GM21529 (cell line): ENCODE results near the gene PXK.

Experiments used
- ATAC-seq: cut with Tn5 transposase; IDR thresholded peaks from one replicate; pipeline ENCODE4 v1.9.1; 2021; ENCODE audit not compliant: unreplicated experiment

Gene PXK

DNA sequence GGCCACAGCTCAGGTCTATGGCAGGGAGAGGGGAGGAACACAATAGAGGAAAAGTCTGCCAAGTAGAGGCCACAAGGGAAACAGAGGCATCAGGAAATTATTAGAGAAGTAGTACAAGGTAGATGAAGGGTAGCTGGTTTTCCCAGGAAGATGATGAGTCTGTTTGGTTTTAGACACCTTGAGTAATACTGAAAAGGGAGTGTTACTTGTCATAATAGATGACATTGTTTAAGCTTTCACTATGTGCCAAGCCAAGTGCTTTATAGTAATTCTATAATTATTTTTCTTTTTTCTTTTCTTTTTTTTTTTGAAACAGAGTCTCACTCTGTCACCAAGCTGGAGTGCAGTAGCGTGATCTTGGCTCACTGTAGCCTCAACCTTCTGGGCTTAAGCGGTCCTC lies 13.7 kb downstream of the PXK start:
- ATAC-seq = no peak

DNA sequence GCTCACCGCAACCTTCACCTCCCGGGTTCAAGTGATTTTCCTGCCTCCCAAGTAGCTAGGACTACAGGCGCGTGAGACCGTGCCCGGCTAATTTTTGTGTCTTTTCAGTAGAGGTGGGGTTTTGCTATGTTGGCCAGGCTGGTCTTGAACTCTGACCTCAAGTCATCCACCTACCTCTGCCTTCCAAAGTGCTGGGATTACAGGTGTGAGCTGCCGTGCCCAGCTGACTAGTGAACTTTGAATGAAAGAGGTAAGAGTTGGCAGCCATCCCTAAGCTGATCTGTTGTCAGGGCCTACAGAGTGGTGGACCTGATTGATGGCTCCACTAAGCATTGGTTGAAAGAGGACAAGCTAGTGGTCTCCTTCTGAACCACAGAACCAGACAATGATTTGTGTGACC lies 15.3 kb downstream of the PXK start:
- ATAC-seq = no peak

- peak; percentile 92 for ATAC-seq
Observed at GRCh38 chr3:58349792-58350626, 17.3 kb downstream of the PXK start.

DNA sequence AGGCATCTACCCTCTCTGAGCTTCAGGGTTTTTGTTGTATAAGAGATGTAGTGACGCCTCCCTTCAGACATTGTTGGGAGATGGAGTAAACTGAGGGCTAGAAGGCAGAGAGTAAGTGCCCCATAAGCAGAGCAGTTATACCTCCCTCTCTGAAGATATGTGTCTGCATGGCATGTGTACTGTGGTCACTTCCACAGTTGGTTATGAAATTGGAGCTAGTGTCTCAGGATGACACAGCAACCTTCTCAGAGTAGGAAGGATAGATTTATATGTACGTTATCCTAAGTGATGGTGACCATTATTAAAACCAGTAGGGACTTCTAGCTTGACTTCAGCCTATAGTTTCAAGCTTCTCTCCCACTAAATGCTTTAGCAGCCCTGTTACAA lies 17.9 kb downstream of the PXK start:
- ATAC-seq = no peak

GRCh38 chr3:58351920-58352319 lies 19.2 kb downstream of the PXK start:
- no peak for ATAC-seq

GRCh38 chr3:58352626-58353025 lies 19.9 kb downstream of the PXK start:
- no peak for ATAC-seq

DNA sequence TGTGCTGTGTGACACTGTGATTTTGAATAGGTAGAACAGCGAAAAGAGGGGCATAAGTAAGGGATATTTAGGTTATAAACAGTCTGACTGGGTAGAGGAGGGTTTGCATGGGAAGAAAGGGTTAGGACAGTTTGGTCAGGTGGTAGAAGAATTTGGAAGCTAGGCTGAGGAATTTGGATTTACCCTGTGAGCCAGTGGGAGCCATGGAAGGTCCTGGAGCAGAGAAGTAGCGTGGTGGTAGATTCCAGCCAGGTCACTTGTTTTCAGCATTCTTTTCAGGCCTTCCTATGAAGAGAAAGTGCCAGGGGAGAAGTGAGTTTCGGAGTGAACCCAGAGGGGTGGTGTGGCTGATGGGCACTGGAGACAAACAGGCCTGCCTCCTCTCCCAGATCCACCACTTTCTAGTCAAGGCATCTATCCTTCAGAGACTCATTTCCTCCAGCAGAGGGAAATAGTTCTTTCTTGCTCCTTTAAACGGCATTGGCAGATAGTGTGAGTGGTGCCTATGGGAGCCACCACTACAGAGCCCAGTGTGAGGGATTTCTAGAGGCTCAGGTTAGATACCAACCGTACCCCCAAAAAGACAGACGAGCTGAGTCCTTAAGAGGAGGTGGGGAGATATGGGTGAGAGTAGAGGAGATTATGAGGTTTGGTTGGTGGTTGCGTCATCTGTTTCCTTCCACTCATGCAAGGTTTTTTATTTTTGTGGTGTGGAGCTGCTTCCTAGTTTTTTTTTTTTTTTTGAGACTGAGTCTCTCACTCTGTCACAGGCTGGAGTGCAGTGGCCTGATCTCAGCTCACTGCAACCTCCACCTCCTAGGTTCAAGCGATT lies 21.2 kb downstream of the PXK start:
- no peak for ATAC-seq

GRCh38 chr3:58355179-58355578 lies 22.5 kb downstream of the PXK start:
- ATAC-seq = peak; percentile 76

DNA sequence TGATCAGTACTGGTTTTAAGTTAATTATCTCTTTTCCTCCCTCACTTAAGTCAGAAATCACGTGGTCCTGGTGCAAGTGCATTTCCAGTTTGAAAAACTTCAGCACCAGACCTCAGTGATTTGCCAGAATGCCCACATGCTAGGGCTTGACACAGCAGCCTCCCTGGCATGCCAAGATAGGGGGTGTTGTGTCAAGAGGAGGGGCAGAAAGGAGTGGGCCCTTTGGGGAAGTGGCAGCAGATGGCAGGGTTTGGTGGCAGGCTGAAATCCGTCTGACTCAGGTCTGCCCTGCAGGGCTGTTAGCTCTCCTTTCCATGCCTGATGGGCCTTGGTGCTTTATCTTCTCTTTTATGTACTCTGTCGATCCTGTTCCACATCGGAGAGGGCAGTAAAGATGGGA lies 23.4 kb downstream of the PXK start:
- ATAC-seq = no peak

- ATAC-seq = no peak
Observed at GRCh38 chr3:58357402-58357801, 24.7 kb downstream of the PXK start.

DNA sequence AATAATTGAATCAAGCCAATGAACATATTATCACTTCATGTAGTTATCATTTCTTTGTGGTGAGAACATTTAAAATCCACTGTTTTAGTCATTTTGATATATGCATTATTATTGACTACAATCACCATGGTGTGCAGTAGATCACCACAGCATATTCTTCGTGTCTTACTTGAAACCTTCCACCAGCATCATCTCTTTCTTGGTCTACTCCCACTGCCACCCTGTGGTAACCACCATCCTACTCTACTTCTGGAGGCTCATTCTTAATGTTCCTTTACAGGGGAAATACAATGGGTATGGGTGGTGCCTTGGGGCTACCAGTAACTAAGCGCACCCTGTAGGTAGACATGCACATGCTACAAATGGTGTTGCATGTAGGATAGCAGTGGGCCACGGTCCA lies 25.4 kb downstream of the PXK start:
- ATAC-seq = no peak

- no peak for ATAC-seq
Observed at GRCh38 chr3:58358808-58359207, 26.1 kb downstream of the PXK start.

DNA sequence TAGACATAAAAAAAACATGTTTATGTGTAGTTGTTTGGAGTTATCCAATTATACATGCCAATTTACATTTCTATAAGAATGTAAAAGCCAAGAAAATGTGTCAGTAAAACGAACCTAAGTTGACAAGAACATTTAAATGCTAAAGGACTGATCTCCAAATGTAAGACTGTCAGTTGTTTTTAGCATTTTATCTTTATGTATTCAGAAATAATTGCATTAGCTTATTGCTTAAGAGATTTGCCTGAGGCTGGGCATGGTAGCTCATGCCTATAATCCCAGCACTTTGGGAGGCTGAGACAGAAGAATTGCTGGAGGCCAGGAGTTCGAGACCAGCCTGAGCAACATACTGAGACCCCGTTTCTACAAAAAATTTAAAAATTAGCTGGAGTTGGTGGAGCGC lies 26.9 kb downstream of the PXK start:
- no peak for ATAC-seq

DNA sequence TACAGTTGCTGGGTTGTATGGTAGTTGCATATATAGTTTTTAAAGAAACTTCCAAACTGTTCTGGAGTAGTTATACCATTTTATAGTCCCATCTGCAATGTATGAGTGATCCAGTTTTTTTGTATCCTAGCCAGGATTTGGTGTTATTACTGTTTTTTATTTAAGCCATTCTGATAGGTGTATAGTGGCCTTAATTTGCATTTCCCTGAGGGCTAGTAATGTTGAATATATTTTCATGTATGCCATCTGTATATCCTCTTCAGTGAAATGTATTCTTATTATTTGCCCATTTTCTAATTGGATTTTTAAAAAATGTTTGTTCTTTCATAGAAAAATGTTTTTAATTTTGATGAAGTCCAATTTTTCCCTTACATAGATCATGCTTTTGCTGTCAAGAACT lies 29.2 kb downstream of the PXK start:
- ATAC-seq = no peak

DNA sequence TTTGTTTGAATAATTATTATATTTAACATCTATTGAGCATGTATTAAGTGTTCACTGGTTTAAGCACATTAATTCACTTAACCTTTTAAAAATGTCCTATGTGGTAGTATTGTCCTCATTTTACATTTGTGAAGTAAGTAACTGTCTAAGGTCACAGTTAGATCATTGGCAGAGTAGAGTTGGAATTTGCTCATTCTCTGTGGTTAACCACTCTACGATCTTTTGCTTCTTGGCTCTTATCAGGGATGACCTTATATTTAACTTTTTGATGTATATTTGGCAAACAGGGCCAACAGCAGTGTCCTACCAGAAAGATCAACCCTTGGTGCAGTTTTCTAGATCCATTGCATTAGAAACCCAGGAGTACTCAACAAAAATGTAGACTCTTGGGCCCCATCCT lies 34.0 kb downstream of the PXK start:
- no peak for ATAC-seq

DNA sequence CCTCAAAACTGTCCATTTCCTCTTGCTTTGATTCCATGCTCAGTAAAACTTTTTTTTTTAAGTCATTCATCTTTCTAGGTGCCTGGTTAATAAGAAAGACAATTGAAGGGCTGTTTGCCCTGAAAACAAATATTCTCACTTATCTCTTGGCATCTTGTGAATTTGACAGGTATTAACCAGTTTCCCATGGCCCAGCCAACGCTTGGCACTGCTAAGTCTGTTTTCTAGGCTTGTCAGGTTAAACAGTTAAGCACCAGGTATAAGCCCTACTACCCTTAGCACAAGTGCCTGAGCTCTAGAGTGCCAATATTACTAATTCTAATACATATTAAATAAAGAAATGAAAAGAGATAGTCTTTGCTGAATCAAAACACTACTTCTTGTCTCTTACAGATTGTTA lies 36.3 kb downstream of the PXK start:
- no peak for ATAC-seq

DNA sequence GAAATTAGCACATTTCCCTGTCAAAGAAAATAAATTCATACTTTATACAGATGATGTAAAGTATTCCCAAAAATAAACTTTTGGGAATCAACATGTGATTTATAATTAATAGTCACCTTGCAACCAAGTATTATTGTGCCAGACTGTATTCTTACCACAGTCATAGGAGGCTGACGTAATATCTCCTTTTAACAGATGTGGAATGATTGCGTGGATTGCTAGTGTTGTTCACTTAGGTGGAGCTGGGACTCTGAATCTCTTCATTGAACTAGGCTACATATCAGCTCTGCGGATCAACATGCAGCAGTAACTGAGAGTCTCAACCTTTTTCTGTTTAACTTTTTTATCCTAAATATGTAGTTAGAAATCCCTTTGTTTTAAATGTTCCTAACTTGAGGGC lies 37.2 kb downstream of the PXK start:
- ATAC-seq = no peak

DNA sequence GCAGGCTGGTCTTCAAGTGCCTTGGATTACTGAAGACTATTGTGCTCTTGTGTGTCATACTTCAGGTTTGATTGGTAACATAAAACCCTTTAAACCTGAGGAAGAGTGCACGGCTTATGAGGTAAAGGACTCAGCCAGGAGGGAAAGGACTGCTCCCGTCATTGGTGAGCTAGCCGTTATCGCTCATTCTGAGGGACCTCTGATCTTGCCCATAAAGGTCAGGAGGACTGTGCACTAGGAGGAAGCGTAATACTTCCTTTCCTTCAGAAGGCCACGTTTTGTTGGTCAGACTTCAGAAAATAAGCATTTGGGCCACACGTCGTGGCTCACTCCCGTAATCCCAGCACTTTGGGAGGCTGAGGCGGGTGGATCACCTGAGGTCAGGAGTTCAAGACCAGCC lies 37.7 kb downstream of the PXK start:
- ATAC-seq = no peak

- ATAC-seq = no peak
Observed at GRCh38 chr3:58371754-58372153, 39.1 kb downstream of the PXK start.

GRCh38 chr3:58375254-58375653 lies 42.6 kb downstream of the PXK start:
- no peak for ATAC-seq

DNA sequence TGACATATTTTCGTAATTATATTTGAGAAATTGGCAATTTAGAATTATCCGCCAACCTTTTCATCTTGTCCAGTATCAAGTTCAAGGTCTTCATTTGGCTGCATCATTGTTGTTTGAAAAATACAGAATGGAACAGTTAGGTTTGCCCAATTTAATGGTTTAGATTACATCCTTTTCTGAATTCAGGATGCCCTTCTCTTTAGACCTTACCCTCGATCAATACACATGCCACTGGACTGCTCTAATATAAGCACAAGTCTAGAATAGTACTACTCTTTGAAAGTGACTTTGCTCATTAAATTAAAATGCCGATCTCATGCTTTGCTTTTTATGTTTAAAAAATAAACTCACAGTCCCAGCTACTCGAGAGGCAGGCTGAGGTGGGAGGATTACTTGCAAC lies 44.5 kb downstream of the PXK start:
- ATAC-seq = no peak

DNA sequence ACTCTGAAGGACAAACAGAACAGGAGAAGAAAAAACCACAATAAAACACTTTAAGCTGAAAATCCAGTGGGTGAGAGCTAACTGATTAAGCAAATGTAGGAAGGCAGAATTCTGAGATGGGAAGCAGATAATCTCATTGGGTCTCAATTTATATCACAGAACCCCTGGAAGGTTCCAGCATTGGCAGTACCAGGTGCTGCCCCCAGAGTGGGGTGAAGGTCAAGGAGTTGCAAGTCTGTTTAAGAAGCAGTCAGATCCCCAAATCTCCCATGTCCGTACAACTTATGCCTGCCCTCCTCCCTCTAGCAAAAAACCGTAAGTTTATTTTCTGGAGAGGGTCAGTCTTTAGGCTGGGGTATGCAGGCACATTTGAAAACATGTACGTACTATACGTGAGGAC lies 45.1 kb downstream of the PXK start:
- ATAC-seq = no peak
